Adrenal gland (tissue), 5 donors: Measurements from ENCODE around the gene ADAM33.

Source experiments
- CTCF ChIP-seq, 6 experiments: fragments of 450-650 bp in 4 of 6; fragments of 200-600 bp in 2 of 6; sonication (generic) in 1 of 6; IDR thresholded peaks; 1 replicate in 5 of 6; 2 replicates in 1 of 6; pipeline versions ENCODE4 v1.5.1 to v1.8.0; 2016 to 2021; ENCODE audit warnings: antibody characterized with exemption in 6 of 6, mild to moderate bottlenecking in 2 of 6, moderate library complexity in 1 of 6
- POLR2A ChIP-seq, 2 donors: fragments of 450-650 bp; IDR thresholded peaks; one replicate each; pipeline ENCODE4 v1.6.1; 2017; ENCODE audit warnings: antibody characterized with exemption in 2 of 2, mild to moderate bottlenecking in 2 of 2, moderate library complexity in 1 of 2
- donor health status: DM: no; HTN: no; CAD: no.

GRCh38 chr20:3640259-3640658 is 41.6 kb downstream of the ADAM33 start:
- TF ChIP-seq POLR2A (IDR thresholded peaks at IDR 0.05) (no peak), CTCF (IDR thresholded peaks at IDR 0.05) (no peak)
